HUES6 (cell line): Measurements from ENCODE around the gene TMEM86A.

Source experiments
- H3K27ac ChIP-seq: 2 replicates; pipeline ENCODE4 v1.7.0; 2013; ENCODE audit warnings: low read depth, mild to moderate bottlenecking, low read length, inconsistent platforms
- H3K27me3 ChIP-seq: 2 replicates; pipeline ENCODE4 v1.6.1; 2013; ENCODE audit warnings: low read length; ENCODE audit not compliant: control insufficient read depth, insufficient read depth
- H3K36me3 ChIP-seq: 2 replicates; pipeline ENCODE4 v1.6.1; 2013; ENCODE audit warnings: low read length; ENCODE audit not compliant: control insufficient read depth, insufficient read depth
- H3K4me1 ChIP-seq: 2 replicates; pipeline ENCODE4 v1.6.1; 2013; ENCODE audit warnings: low read length; ENCODE audit not compliant: control insufficient read depth, insufficient read depth
- H3K4me3 ChIP-seq: 2 replicates; pipeline ENCODE4 v1.5.1; 2013; ENCODE audit warnings: low read depth, low read length
- H3K9ac ChIP-seq: one replicate; pipeline ENCODE4 v1.6.1; 2013; ENCODE audit warnings: mild to moderate bottlenecking, low read length
- H3K9me3 ChIP-seq: 2 replicates; pipeline ENCODE4 v1.6.1; 2013; ENCODE audit warnings: low read depth, low read length; ENCODE audit not compliant: control insufficient read depth, insufficient read depth

TMEM86A gene

DNA sequence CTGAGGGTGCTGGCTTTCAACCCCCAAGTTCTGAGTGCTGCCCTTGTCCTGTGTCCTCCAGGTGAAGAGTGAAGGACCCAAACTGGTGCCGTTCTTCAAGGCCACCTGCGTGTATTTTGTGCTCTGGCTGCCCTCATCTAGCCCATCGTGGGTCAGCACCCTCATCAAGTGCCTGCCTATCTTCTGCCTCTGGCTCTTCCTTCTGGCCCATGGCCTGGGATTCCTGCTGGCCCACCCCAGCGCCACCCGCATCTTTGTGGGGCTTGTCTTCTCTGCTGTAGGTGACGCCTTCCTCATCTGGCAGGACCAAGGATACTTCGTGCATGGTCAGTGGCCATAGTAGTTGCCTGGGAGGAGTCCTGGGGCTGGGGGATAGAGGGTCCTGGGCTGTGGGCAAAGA is 2.3 kb downstream of the TMEM86A start:
- Histone ChIP-seq H3K27ac (no peak overlapping the region), H3K9me3 (no peaks in the 10 kb centered on the region), H3K4me1 (peaks cover 9% of the 10 kb centered on the region; the same call in 1 of the 2 replicates), H3K27me3 (peaks cover 37% of the 10 kb centered on the region), H3K9ac (no peak overlapping the region), H3K4me3 (no peak overlapping the region), H3K36me3 (no peaks in the 10 kb centered on the region)

DNA sequence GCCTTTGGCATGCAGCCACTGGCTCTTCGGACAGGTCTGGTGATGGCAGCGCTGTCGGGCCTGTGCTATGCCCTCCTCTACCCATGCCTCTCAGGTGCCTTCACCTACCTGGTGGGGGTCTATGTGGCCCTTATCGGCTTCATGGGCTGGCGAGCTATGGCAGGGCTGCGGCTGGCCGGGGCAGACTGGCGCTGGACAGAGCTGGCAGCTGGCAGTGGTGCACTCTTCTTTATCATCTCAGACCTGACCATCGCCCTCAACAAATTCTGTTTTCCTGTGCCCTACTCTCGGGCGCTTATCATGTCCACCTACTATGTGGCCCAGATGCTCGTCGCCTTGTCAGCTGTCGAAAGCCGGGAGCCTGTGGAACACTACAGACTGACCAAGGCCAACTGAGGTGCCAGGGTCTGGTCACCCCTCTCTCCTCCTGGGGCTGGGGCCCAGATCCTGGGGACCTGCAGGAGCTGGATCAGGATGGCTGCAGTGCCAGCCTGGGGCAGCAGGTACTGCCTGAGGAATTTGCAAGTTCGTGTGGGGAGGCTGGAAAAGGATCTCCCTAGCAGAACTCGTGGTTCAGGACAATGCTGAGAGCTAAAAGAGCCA is 3.1 kb downstream of the TMEM86A start:
- peaks cover 36% of the 10 kb centered on the region for H3K27me3 ChIP-seq
- no peak overlapping the region for H3K4me3 ChIP-seq
- H3K9ac ChIP-seq = no peak overlapping the region
- H3K4me1 ChIP-seq = peaks cover 9% of the 10 kb centered on the region; the same call in 1 of the 2 replicates
- H3K27ac ChIP-seq = no peak overlapping the region
- no peaks in the 10 kb centered on the region for H3K9me3 ChIP-seq
- no peaks in the 10 kb centered on the region for H3K36me3 ChIP-seq

- peaks cover 7% of the 10 kb centered on the region; the same call in 1 of the 2 replicates for H3K4me1 ChIP-seq
- no peak overlapping the region for H3K4me3 ChIP-seq
- no peak overlapping the region for H3K27ac ChIP-seq
- no peaks in the 10 kb centered on the region for H3K36me3 ChIP-seq
- no peak overlapping the region for H3K9ac ChIP-seq
- no peaks in the 10 kb centered on the region for H3K9me3 ChIP-seq
- H3K27me3 ChIP-seq = peaks cover 31% of the 10 kb centered on the region
These were observed 4.6 kb downstream of the TMEM86A start for GRCh38 chr11:18703001-18703763.

DNA sequence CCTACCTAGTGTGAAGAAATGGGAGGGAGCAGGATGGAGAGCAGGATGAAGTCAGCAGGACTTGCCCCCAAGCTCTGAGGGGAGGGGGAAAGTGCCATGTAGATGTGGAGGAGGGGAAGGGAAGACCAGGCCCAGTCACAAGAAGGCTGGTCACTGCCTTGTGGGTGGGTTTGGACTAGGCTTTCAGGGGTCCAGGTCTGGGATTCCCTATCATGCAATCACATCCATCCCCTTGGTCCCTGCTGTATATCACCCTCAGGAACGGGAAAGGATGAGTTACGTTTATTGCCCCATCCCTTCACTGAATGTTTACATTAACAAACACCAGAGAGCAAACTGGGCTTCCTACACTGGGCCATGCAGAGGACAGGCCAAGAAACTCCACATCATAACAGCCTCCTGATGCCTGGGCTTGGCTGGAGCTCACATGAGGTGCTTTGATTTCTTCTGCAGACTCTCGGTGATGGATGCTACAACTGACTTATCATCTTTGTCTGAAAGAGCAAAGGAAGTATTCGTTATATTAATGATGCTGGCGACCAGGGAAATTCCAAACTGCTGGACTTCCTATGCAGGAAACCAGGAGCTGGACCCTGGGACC is 5.6 kb downstream of the TMEM86A start:
- Histone ChIP-seq H3K9ac (no peak overlapping the region), H3K4me3 (no peak overlapping the region), H3K4me1 (peaks cover 6% of the 10 kb centered on the region; the same call in 1 of the 2 replicates), H3K27ac (no peak overlapping the region), H3K9me3 (no peaks in the 10 kb centered on the region), H3K27me3 (peaks cover 37% of the 10 kb centered on the region), H3K36me3 (no peaks in the 10 kb centered on the region)

- no peak overlapping the region for H3K27ac ChIP-seq
- no peaks in the 10 kb centered on the region for H3K9me3 ChIP-seq
- no peak overlapping the region for H3K4me3 ChIP-seq
- no peaks in the 10 kb centered on the region for H3K36me3 ChIP-seq
- no peak overlapping the region for H3K9ac ChIP-seq
- H3K27me3 ChIP-seq = peaks cover 37% of the 10 kb centered on the region
- H3K4me1 ChIP-seq = peaks cover 2% of the 10 kb centered on the region; the same call in 1 of the 2 replicates
These were observed 6.1 kb downstream of the TMEM86A start for GRCh38 chr11:18704698-18705097.

DNA sequence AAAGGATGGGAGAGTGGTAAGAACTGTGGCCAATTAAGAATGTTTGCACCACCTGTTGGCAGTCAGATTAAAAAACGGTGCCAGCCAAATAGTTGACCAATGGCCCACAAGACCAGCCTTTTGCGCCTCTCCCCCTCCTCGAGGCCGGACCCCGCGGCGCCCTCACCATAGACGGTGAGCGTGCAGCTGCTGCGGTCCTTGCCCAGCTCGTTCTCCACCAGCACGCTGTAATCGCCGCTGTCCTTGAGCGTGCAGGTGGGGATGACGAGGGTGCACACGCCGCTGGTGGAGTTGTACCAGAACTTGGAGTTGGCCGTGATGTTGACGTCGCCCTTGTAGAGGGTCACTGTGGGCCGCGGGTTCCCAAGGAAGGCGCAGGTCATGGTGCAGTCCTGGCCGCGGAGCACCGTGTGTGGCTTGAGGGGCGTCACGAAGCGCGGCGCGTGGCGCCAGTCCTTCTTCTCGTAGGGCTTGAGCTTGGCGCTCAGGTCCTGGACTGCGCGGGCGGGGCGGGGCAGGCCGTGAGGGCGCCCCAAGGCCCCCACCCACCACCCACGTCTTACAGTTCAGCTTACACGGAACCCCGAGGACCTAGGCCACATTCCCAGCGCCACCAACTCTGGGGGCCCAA is 7.2 kb downstream of the TMEM86A start:
- no peak overlapping the region for H3K9ac ChIP-seq
- H3K4me1 ChIP-seq = no peaks in the 10 kb centered on the region
- no peaks in the 10 kb centered on the region for H3K36me3 ChIP-seq
- no peak overlapping the region; the same call in 1 of the 2 replicates for H3K4me3 ChIP-seq
- no peaks in the 10 kb centered on the region for H3K9me3 ChIP-seq
- no peak overlapping the region for H3K27ac ChIP-seq
- H3K27me3 ChIP-seq = peaks cover 29% of the 10 kb centered on the region; the same call in 1 of the 2 replicates

- no peaks in the 10 kb centered on the region for H3K4me1 ChIP-seq
- H3K36me3 ChIP-seq = no peaks in the 10 kb centered on the region
- no peak overlapping the region for H3K9ac ChIP-seq
- H3K9me3 ChIP-seq = no peaks in the 10 kb centered on the region
- H3K4me3 ChIP-seq = no peak overlapping the region
- no peak overlapping the region for H3K27ac ChIP-seq
- peaks cover 27% of the 10 kb centered on the region; the same call in 1 of the 2 replicates for H3K27me3 ChIP-seq
These were observed 8.0 kb downstream of the TMEM86A start for GRCh38 chr11:18706330-18707243.

DNA sequence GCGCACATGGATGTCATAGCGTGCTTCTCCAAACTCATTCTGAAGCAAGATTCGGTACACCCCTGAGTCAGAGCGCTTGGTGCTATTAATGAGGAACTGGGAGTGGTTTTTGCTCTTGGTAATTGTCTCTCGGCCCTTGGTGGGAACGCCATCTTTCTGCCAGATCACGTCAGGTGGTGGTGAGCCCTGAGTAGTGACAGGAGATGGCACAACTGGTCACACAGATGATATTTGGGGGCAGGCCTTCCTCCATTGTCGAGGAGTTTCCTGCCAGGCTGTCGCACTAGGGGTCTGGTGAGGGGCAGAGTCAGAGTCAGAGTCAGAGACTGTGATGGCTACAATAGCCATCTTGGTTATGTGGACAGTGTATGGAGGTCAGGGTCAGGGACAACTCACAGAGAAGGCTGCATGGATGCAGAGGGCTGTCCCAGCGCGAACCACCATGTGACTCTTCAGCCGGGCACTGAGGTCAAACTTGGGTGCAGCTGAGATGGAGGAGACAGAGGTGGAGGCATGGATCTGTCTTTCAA is 9.3 kb downstream of the TMEM86A start:
- no peaks in the 10 kb centered on the region for H3K36me3 ChIP-seq
- no peak overlapping the region for H3K9ac ChIP-seq
- H3K9me3 ChIP-seq = no peaks in the 10 kb centered on the region
- no peak overlapping the region for H3K4me3 ChIP-seq
- H3K27ac ChIP-seq = no peak overlapping the region
- no peaks in the 10 kb centered on the region for H3K4me1 ChIP-seq
- peaks cover 36% of the 10 kb centered on the region for H3K27me3 ChIP-seq

DNA sequence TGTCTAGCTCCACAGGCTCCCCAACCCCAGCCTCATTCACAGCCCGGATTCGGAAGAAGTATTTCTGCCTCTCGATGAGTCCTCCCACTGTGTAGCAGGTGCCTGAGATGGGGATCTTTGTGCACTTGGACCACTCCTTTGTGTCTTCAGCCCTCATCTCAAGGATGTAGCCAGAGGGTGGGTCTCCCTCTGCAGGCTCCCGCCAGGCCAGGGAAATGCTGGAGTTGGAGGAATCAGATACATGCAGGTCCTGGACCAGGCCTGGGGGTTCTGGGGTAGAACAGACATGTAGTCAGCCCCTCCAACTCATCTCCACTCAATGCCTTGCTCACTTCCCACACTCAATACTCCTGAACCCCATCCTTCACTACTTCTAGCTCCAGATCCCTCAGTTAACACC is 10.8 kb downstream of the TMEM86A start:
- no peaks in the 10 kb centered on the region for H3K9me3 ChIP-seq
- no peak overlapping the region for H3K9ac ChIP-seq
- peaks cover 46% of the 10 kb centered on the region for H3K27me3 ChIP-seq
- no peak overlapping the region for H3K4me3 ChIP-seq
- no peaks in the 10 kb centered on the region for H3K36me3 ChIP-seq
- no peaks in the 10 kb centered on the region for H3K4me1 ChIP-seq
- H3K27ac ChIP-seq = no peak overlapping the region

DNA sequence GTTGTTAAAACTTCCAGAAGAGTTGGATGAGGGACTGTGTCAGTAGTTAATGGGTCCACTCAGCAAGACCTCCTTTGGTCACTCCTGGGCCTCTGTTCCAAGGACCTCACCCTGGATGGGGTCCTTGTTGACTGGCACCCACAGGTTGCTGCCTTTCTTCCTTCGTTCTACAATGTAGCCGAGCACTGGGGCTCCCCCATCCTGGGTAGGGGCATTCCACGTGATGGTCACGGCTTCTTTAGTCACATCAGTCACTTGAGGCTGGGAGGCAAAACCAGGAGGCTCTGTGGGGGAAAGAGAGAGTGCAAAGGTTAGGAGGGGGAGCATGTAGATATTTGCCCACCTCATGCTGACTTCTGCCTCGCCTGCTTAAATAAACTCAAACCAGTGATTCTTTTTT is 12.0 kb downstream of the TMEM86A start:
- peaks cover 57% of the 10 kb centered on the region for H3K27me3 ChIP-seq
- no peaks in the 10 kb centered on the region for H3K36me3 ChIP-seq
- H3K4me3 ChIP-seq = no peak overlapping the region
- H3K4me1 ChIP-seq = no peaks in the 10 kb centered on the region
- H3K9me3 ChIP-seq = no peaks in the 10 kb centered on the region
- H3K9ac ChIP-seq = no peak overlapping the region
- H3K27ac ChIP-seq = no peak overlapping the region
